ENCODE data around the gene TPCN1. TPM values are rescaled to one million over a fixed set of nuclear protein-coding genes. Genes with fewer than 3 reads are reported as not detected.

Gene TPCN1
- total RNA-seq, 6 experiments from 2014 or later: 18.0 to 34.6 (median 28.3) TPM

DNA sequence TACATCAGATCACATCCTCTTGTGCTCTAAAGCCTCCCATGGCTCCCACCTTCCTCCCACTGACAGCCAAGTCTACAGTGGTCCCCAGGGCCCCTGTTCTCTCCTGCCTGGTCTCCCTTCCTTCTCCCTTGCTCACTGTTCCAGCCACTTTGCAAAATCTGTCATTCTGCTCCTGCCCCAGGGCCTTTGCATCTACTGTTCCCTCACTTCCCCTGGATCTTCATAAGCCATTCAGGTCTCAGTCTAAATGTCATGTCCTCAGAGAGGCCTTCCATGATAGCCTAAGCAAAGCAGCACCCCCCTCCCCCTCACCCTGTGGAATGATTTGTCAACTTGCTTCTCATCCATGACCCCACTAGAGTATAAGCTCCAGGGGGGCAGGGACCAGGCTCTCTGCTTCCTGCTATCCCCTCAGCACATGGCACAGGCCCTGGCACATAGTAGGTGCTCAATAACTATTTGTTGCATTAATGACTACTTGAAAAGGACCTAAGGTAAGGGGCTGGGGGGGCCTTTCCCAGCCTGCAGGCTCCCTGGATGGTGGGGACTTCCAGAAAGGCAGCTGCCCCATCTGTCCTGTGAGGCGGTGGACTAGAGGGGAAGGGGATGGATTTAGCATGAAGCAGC lies 108.6 kb downstream of the TPCN1 start:
- H3K9me3 ChIP-seq: no peaks in the 10 kb centered on the region
- no peak overlapping the region for H3K27ac ChIP-seq
- peaks cover 0 to 18% (median 0%) of the 10 kb centered on the region in 4 donors for H3K4me1 ChIP-seq
- intact Hi-C loops (cut with DNase I): no loop called here
- DNase-seq: no peak
- TF ChIP-seq, protein P1, sequence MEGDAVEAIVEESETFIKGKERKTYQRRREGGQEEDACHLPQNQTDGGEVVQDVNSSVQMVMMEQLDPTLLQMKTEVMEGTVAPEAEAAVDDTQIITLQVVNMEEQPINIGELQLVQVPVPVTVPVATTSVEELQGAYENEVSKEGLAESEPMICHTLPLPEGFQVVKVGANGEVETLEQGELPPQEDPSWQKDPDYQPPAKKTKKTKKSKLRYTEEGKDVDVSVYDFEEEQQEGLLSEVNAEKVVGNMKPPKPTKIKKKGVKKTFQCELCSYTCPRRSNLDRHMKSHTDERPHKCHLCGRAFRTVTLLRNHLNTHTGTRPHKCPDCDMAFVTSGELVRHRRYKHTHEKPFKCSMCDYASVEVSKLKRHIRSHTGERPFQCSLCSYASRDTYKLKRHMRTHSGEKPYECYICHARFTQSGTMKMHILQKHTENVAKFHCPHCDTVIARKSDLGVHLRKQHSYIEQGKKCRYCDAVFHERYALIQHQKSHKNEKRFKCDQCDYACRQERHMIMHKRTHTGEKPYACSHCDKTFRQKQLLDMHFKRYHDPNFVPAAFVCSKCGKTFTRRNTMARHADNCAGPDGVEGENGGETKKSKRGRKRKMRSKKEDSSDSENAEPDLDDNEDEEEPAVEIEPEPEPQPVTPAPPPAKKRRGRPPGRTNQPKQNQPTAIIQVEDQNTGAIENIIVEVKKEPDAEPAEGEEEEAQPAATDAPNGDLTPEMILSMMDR (IDR thresholded peaks at IDR 0.05): no peak
- no peak for TF ChIP-seq POLR2A (IDR thresholded peaks at IDR 0.05)
- ATAC-seq: no peak
- no peak overlapping the region for H3K4me3 ChIP-seq
- H3K27me3 ChIP-seq: no peaks in the 10 kb centered on the region
- WGBS (ENCODE audit: insufficient coverage, low coverage, low lambda C conversion rate, missing lambda C conversion rate): 100% methylated on average over 1 of the region's 1 CpG
- peaks cover 0 to 3% (median 0%) of the 10 kb centered on the region in 4 donors for H3K36me3 ChIP-seq

GRCh38 chr12:113330505-113330904 lies 109.2 kb downstream of the TPCN1 start:
- WGBS (ENCODE audit: insufficient coverage, low coverage, low lambda C conversion rate, missing lambda C conversion rate): no CpG with 5 or more reads among the region's 2 CpGs
- no peak for DNase-seq
- Histone ChIP-seq H3K9me3 (no peaks in the 10 kb centered on the region), H3K4me3 (no peak overlapping the region), H3K36me3 (peaks cover 0 to 3% (median 0%) of the 10 kb centered on the region in 4 donors), H3K27me3 (no peaks in the 10 kb centered on the region), H3K27ac (no peak overlapping the region), H3K4me1 (peaks cover 0 to 18% (median 0%) of the 10 kb centered on the region in 4 donors)
- no peak for ATAC-seq
- TF ChIP-seq, protein P1 (IDR thresholded peaks at IDR 0.05): no peak
- no peak for TF ChIP-seq POLR2A (IDR thresholded peaks at IDR 0.05)
- intact Hi-C loops (cut with DNase I): no loop called here

- Histone ChIP-seq H3K9me3 (no peaks in the 10 kb centered on the region), H3K4me3 (peak overlapping the region in 1 of 3 donors; percentile 75), H3K27ac (no peak overlapping the region), H3K27me3 (no peaks in the 10 kb centered on the region), H3K4me1 (peaks cover 0 to 12% (median 0%) of the 10 kb centered on the region in 4 donors), H3K36me3 (peaks cover 0 to 3% (median 0%) of the 10 kb centered on the region in 4 donors)
- no peak for TF ChIP-seq POLR2A (IDR thresholded peaks at IDR 0.05)
- TF ChIP-seq, protein P1 (IDR thresholded peaks at IDR 0.05): no peak
- intact Hi-C loops (cut with DNase I): no loop called here
- 87% methylated on average over 6 of the region's 17 CpGs for WGBS (ENCODE audit: insufficient coverage, low coverage, low lambda C conversion rate, missing lambda C conversion rate)
- ATAC-seq: no peak
- peak in 1 of 3 donors; percentile 46 for DNase-seq
Measured at GRCh38 chr12:113332688-113333417, 111.6 kb downstream of the TPCN1 start.

DNA sequence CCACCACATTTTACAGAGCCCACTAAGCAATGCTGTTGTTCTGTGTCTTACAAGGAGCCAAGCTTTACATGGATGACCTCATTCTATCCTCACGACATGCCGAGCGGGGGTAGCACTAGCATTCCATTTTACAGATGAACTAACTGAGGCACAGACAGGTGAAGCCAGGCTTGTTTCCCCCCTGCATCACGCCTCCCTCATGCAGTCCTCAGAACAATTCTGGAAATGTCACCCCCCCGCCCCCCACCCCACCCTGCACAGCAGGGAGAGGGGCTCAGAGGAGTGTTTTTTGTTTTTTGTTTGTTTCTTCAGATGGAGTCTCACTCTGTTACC lies 112.1 kb downstream of the TPCN1 start:
- Histone ChIP-seq H3K36me3 (peaks cover 0 to 3% (median 0%) of the 10 kb centered on the region in 4 donors), H3K4me3 (peak overlapping the region; percentile 73 to 75 (median 75)), H3K27ac (no peak overlapping the region), H3K27me3 (no peaks in the 10 kb centered on the region), H3K4me1 (peaks cover 0 to 12% (median 0%) of the 10 kb centered on the region in 4 donors), H3K9me3 (no peaks in the 10 kb centered on the region)
- intact Hi-C loops (cut with DNase I): no loop called here
- TF ChIP-seq POLR2A (IDR thresholded peaks at IDR 0.05): no peak
- TF ChIP-seq, protein P1 (IDR thresholded peaks at IDR 0.05): no peak
- ATAC-seq (no peak), DNase-seq (no peak)
- 83% methylated on average over 5 of the region's 5 CpGs for WGBS (ENCODE audit: insufficient coverage, low coverage, low lambda C conversion rate, missing lambda C conversion rate)
